GM21367 (cell line): ENCODE data around the gene ZYX.
"Not testable (repeated sequence)": the region's sequence is repeated elsewhere in the genome, so short reads cannot be mapped to it uniquely, and the experiment has no call there.

Experiments used
- ATAC-seq: cut with Tn5 transposase; IDR thresholded peaks from one replicate; pipeline ENCODE4 v1.9.1; 2021; ENCODE audit not compliant: unreplicated experiment

ZYX gene

GRCh38 chr7:143384661-143385631 lies 3.8 kb downstream of the ZYX start:
- ATAC-seq: no peak

- peak; percentile 46 for ATAC-seq
Observed at GRCh38 chr7:143385891-143386781, 5.0 kb downstream of the ZYX start.

- no peak for ATAC-seq
Observed at GRCh38 chr7:143387156-143387975, 6.2 kb downstream of the ZYX start.

GRCh38 chr7:143388051-143388450 lies 6.9 kb downstream of the ZYX start:
- no peak for ATAC-seq

GRCh38 chr7:143388491-143389101 lies 7.5 kb downstream of the ZYX start:
- no peak for ATAC-seq

- no peak for ATAC-seq
Observed at GRCh38 chr7:143389316-143390103, 8.4 kb downstream of the ZYX start.

GRCh38 chr7:143390104-143390772 lies 9.1 kb downstream of the ZYX start:
- no peak for ATAC-seq

- no peak for ATAC-seq
Observed at GRCh38 chr7:143390773-143391317, 9.7 kb downstream of the ZYX start.

GRCh38 chr7:143391462-143392404 lies 10.6 kb downstream of the ZYX start:
- ATAC-seq: no peak

- not testable (repeated sequence) for ATAC-seq
Observed at GRCh38 chr7:143392427-143392826, 11.3 kb downstream of the ZYX start.

GRCh38 chr7:143392875-143393266 lies 11.7 kb downstream of the ZYX start:
- ATAC-seq: no peak

GRCh38 chr7:143393267-143394041 lies 12.3 kb downstream of the ZYX start:
- ATAC-seq: no peak

- ATAC-seq: no peak
Observed at GRCh38 chr7:143394068-143394467, 12.9 kb downstream of the ZYX start.

- no peak for ATAC-seq
Observed at GRCh38 chr7:143394777-143395176, 13.6 kb downstream of the ZYX start.

GRCh38 chr7:143395187-143396149 lies 14.3 kb downstream of the ZYX start:
- ATAC-seq: no peak

- ATAC-seq: no peak
Observed at GRCh38 chr7:143396182-143396581, 15.0 kb downstream of the ZYX start.
